ENCODE measurements around the gene CDKAL1.

The CDKAL1 gene

DNA sequence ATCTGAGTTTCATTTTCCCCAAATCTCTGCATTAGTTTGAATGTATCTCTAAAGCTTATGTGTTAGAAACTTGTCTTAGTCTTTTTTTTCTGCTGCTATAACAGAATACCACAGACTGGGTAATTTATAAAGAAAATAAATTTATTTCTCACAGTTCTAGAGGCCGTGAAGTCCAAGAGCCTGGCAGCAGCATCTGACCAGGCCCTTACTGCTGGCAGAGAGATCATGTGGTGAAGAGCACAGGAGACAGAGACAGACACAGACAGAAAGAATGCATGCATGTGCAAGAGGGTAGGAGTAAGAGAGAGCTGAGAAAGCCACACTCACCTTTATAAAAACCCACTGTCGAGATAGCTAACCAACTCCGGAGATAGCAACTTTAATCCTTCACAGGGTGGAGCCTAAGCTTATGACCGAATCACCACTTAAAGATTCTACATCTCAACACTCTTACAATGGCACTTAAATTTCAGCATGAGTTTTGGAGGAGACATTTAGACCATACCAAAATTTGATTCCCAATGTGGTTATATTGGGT, 646.6 kb downstream of the CDKAL1 start:
- H3K9me3 ChIP-seq (ENCODE audit: control insufficient read depth, low read length), result no peaks in the 10 kb centered on the region
- 67 to 80% methylated on average over 2 to 4 of the region's 4 CpGs for WGBS, 2 experiments (ENCODE audit: insufficient coverage in 2 of 2)
- no peaks in the 10 kb centered on the region for H3K4me1 ChIP-seq (ENCODE audit: control insufficient read depth, insufficient read depth, low read length, poor library complexity, severe bottlenecking)

DNA sequence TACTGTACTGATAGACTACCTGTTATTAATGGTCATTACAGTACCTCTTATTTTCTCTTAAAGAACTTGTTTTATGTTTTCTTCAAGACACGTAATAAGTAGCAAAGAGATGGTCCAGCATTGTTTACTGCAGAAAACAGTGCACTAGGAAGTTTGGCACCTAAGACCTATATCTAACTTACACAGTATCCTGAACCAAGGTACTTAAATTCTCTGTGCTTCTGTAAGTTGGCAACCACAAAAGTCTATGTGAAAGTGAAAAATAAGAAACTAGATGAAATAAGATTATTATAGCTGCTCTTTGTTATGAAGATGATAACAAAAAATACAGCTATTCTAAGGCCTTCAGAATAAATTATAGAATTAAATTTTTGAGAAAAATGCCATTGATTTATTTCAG, 647.6 kb downstream of the CDKAL1 start:
- no CpG with 5 or more reads among the region's 1 CpG for WGBS, 2 experiments (ENCODE audit: insufficient coverage in 2 of 2)
- no peak overlapping the region for H3K4me3 ChIP-seq (ENCODE audit: extremely low read depth, insufficient read depth, low read length, poor library complexity, severe bottlenecking)

More for the DNA sequence above, 646.6 kb downstream of the CDKAL1 start:
- Histone ChIP-seq H3K4me3 (ENCODE audit: extremely low read depth, insufficient read depth, low read length, poor library complexity, severe bottlenecking) (no peak overlapping the region), H3K36me3 (ENCODE audit: control insufficient read depth, insufficient read depth, low read length) (no peaks in the 10 kb centered on the region), H3K27ac (ENCODE audit: low read depth, low read length, severe bottlenecking) (no peak overlapping the region)

DNA sequence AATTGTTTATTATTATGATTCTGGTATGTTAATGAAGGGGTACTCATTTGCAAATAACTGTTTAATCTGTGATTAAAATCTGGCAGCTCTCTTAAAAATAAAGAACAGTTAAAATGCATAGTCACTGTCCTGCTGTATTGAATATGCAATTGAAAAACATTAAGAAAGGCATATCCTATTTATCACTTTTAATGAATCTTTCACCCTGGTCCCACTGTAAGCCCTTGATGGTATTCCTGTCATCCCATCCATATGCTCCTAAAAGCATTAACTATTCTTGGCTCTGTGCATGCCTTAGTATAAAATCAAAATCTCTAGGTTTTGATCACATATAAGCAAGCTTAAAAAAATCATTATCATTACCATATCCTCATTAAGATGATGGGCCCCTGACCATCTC, 648.3 kb downstream of the CDKAL1 start:
- Histone ChIP-seq H3K4me1 (ENCODE audit: control insufficient read depth, insufficient read depth, low read length, poor library complexity, severe bottlenecking) (no peaks in the 10 kb centered on the region), H3K36me3 (ENCODE audit: control insufficient read depth, insufficient read depth, low read length) (no peaks in the 10 kb centered on the region), H3K9me3 (ENCODE audit: control insufficient read depth, low read length) (no peaks in the 10 kb centered on the region), H3K27ac (ENCODE audit: low read depth, low read length, severe bottlenecking) (no peak overlapping the region), H3K4me3 (ENCODE audit: extremely low read depth, insufficient read depth, low read length, poor library complexity, severe bottlenecking) (no peak overlapping the region)

More for the DNA sequence above, 647.6 kb downstream of the CDKAL1 start:
- no peaks in the 10 kb centered on the region for H3K9me3 ChIP-seq (ENCODE audit: control insufficient read depth, low read length)
- no peaks in the 10 kb centered on the region for H3K4me1 ChIP-seq (ENCODE audit: control insufficient read depth, insufficient read depth, low read length, poor library complexity, severe bottlenecking)
- no peaks in the 10 kb centered on the region for H3K36me3 ChIP-seq (ENCODE audit: control insufficient read depth, insufficient read depth, low read length)
- H3K27ac ChIP-seq (ENCODE audit: low read depth, low read length, severe bottlenecking), result no peak overlapping the region

DNA sequence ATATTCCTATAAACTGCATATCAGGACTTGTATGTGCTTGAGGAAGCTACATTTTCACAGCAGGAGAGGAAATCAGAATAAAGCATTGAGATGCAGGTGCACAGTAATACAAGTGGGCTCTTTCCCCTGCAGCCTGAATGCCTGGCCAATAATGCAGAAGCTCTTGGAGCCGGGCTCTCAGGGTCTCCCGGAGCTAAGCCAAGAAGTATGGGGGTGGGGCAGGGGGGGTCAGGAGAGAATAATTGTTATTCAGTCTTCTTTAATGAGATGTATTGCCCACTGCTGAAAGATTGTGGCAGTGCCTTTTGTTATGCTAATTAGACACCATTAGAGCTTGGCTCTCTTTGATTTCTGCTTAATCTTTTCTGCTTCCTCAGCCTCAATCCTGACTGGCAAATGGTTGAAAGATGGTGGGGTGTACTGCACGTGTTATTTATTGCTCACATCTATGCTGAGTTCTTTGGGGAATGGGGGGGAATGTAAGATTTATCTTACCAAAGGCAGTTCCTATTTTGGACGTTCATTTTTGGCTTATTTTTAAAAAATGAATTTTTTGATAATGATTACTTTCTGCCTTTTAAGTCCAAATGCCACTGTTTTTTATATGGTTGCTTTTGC, 651.7 kb downstream of the CDKAL1 start:
- no peaks in the 10 kb centered on the region for H3K9me3 ChIP-seq (ENCODE audit: control insufficient read depth, low read length)
- H3K4me3 ChIP-seq (ENCODE audit: extremely low read depth, insufficient read depth, low read length, poor library complexity, severe bottlenecking), result no peak overlapping the region
- H3K4me1 ChIP-seq (ENCODE audit: control insufficient read depth, insufficient read depth, low read length, poor library complexity, severe bottlenecking), result no peaks in the 10 kb centered on the region
- H3K36me3 ChIP-seq (ENCODE audit: control insufficient read depth, insufficient read depth, low read length), result no peaks in the 10 kb centered on the region
- H3K27ac ChIP-seq (ENCODE audit: low read depth, low read length, severe bottlenecking), result no peak overlapping the region
- WGBS, 2 experiments (ENCODE audit: insufficient coverage in 2 of 2), result 11% methylated on average over 2 of the region's 4 CpGs; no CpG with 5 or more reads in 1 of the 2 experiments

DNA sequence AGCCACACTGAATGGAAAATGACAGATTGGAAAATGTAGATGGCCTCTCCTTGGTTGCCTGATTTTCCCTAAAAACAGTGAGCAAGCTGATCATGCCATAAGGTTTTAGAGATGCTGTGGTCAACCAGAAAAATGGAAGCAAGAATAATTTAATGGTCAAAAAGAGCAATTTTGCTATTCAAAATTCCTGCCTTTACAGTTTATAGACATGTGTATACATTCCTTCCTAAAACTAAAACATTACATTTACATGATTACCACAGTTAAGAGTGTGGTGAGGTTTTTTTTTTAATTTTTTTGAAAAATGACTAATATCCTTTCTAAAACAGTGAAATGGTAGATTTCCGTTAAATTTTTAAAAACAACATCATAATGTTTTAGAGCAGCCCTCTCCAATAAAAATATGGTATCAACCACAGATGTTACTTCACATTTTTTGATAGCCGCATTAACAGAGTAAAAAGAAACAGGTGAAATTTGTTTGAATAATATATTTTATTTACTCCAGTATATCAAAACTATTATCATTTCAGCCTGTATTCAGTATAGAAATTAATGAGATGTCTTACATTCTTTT, 652.3 kb downstream of the CDKAL1 start:
- no peak overlapping the region for H3K27ac ChIP-seq (ENCODE audit: low read depth, low read length, severe bottlenecking)
- no peaks in the 10 kb centered on the region for H3K4me1 ChIP-seq (ENCODE audit: control insufficient read depth, insufficient read depth, low read length, poor library complexity, severe bottlenecking)
- no peak overlapping the region for H3K4me3 ChIP-seq (ENCODE audit: extremely low read depth, insufficient read depth, low read length, poor library complexity, severe bottlenecking)
- no peaks in the 10 kb centered on the region for H3K36me3 ChIP-seq (ENCODE audit: control insufficient read depth, insufficient read depth, low read length)
- no peaks in the 10 kb centered on the region for H3K9me3 ChIP-seq (ENCODE audit: control insufficient read depth, low read length)
- WGBS, 2 experiments (ENCODE audit: insufficient coverage in 2 of 2), result no CpG with 5 or more reads among the region's 2 CpGs

DNA sequence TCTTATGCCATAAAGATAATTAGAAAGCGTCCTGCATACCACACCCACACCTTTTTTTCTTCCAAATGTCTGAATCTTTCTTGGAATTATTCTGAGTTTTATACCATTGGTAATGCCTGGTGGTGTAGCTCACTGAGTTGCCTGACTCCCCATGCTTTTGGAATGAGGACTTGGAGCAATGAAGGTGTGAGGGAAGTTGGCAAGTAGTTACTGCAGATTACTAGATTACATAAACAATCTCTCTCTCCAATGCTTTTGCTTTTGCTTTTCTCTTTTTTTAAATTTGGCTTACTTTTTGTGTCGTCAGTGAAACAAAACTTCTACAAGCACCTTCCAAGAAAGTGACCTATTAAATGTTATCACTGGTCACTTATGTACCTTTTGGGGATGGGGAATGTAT, 653.2 kb downstream of the CDKAL1 start:
- Histone ChIP-seq H3K4me3 (ENCODE audit: extremely low read depth, insufficient read depth, low read length, poor library complexity, severe bottlenecking) (no peak overlapping the region), H3K36me3 (ENCODE audit: control insufficient read depth, insufficient read depth, low read length) (no peaks in the 10 kb centered on the region), H3K4me1 (ENCODE audit: control insufficient read depth, insufficient read depth, low read length, poor library complexity, severe bottlenecking) (no peaks in the 10 kb centered on the region), H3K27ac (ENCODE audit: low read depth, low read length, severe bottlenecking) (no peak overlapping the region), H3K9me3 (ENCODE audit: control insufficient read depth, low read length) (no peaks in the 10 kb centered on the region)
- no CpG with 5 or more reads among the region's 2 CpGs for WGBS, 2 experiments (ENCODE audit: insufficient coverage in 2 of 2)

DNA sequence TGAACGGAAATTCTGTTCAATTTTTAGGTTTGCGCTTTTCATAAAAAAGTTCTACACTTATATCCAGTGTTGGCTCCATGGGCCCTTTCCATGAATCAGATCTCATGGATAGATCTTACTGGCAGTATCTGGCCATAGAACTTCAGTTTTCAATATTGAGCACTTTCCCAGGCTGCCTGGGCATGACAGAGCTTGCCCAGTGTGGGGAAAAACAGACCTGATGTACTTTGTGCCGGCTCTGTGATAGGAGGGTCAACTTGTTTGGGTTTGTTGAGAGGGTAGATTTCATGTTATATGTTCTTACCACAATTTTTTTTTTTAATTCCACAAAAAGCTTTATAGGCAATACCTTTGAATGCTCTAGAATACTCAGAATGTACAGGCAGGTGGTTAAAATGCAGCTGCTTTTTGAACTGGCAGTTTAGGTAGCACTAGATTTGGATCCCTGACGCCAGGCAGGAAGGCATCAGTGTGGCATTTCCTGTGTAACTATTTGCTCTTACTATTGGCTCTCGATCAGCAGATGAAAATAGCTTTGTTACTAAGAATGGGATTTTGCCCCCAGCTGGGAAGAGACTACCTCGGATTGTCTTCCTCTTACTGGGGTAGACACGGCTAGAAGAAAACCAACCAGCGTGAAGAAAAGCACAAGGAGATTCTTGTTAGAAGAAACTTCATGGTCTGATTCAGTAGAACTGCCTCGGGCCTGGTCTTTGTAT, 654.4 kb downstream of the CDKAL1 start:
- H3K27ac ChIP-seq (ENCODE audit: low read depth, low read length, severe bottlenecking), result peak overlapping the region; percentile 57
- no peaks in the 10 kb centered on the region for H3K4me1 ChIP-seq (ENCODE audit: control insufficient read depth, insufficient read depth, low read length, poor library complexity, severe bottlenecking)
- no peaks in the 10 kb centered on the region for H3K36me3 ChIP-seq (ENCODE audit: control insufficient read depth, insufficient read depth, low read length)

DNA sequence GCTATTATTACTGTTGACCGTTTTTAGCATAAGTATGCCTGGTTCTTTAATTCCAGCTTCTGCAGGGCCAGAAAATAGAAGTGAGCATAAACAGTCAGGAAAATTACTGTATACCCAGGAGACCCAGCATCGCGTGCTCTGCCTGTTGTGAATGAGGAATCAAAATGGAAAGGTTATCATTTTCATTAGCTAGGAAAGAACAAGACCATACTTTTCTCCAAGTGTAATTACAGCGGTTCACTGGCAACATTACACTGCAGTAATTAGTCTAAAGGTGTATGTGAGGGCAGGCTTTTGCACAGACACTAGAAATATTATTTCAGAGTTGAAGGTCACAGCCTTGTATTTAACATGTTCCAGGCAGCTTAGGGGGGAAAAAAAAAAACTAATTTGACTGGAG, 655.5 kb downstream of the CDKAL1 start:
- WGBS, 2 experiments (ENCODE audit: insufficient coverage in 2 of 2), result 100% methylated on average over 1 of the region's 4 CpGs; no CpG with 5 or more reads in 1 of the 2 experiments
- Histone ChIP-seq H3K4me1 (ENCODE audit: control insufficient read depth, insufficient read depth, low read length, poor library complexity, severe bottlenecking) (no peaks in the 10 kb centered on the region), H3K27ac (ENCODE audit: low read depth, low read length, severe bottlenecking) (no peak overlapping the region), H3K36me3 (ENCODE audit: control insufficient read depth, insufficient read depth, low read length) (no peaks in the 10 kb centered on the region), H3K4me3 (ENCODE audit: extremely low read depth, insufficient read depth, low read length, poor library complexity, severe bottlenecking) (no peak overlapping the region), H3K9me3 (ENCODE audit: control insufficient read depth, low read length) (peaks cover 5% of the 10 kb centered on the region)

More for the DNA sequence above, 654.4 kb downstream of the CDKAL1 start:
- H3K4me3 ChIP-seq (ENCODE audit: extremely low read depth, insufficient read depth, low read length, poor library complexity, severe bottlenecking), result no peak overlapping the region
- peaks cover 4% of the 10 kb centered on the region for H3K9me3 ChIP-seq (ENCODE audit: control insufficient read depth, low read length)
- WGBS, 2 experiments (ENCODE audit: insufficient coverage in 2 of 2), result 68 to 70% methylated on average over 5 to 8 of the region's 9 CpGs

DNA sequence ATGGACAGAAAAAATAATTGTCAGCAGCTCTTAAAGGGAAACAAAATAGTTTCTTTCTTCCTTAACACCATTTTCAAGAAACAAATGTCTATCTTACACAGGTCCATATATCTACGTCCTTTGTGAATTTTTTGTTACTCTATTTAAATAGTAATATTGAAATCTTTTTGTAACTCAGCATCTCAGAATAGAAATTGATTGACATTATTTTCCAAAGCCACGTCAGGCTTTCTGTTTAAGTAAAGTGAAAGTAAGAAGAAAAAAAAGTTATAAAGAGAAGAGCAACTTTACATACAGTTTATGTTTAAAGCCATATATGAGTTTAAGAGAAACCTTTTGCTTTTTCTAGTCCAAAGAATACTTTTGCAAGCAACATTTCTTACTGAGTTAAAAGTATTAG, 656.4 kb downstream of the CDKAL1 start:
- no peaks in the 10 kb centered on the region for H3K36me3 ChIP-seq (ENCODE audit: control insufficient read depth, insufficient read depth, low read length)
- no CpG with 5 or more reads among the region's 2 CpGs for WGBS, 2 experiments (ENCODE audit: insufficient coverage in 2 of 2)
- H3K27ac ChIP-seq (ENCODE audit: low read depth, low read length, severe bottlenecking), result no peak overlapping the region
- no peak overlapping the region for H3K4me3 ChIP-seq (ENCODE audit: extremely low read depth, insufficient read depth, low read length, poor library complexity, severe bottlenecking)
- no peaks in the 10 kb centered on the region for H3K4me1 ChIP-seq (ENCODE audit: control insufficient read depth, insufficient read depth, low read length, poor library complexity, severe bottlenecking)
- peaks cover 5% of the 10 kb centered on the region for H3K9me3 ChIP-seq (ENCODE audit: control insufficient read depth, low read length)

DNA sequence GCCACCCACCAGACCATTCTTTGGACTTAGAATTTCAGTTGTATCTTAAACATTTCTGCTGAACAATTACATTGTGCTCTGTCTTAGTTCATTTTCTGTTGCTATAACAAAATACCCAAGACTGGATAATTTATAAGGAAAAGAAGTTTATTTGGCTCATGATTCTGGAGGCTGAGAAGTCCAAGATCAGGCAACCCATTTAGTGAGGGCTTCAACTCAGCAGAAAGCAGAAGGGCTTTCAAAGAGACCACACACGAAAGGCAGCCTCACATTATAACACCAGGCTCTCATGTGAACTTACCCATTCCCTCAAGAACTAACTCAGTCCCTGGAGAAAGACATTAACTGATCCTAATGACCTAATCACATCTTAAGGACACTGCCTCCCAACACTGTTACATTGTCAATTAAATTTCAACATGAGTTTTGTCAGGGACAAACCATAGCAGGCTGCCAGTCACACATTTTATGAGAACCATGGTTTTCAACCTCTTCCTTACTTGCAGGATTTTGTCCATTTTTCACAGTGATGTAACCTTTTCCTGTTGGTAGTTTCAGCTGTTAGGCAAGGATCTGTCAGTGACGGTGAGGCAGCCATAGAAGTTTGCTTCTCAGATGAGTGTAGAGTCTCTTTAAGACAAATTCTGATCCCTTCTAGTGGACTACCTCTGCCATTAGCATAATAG, 659.7 kb downstream of the CDKAL1 start:
- H3K9me3 ChIP-seq (ENCODE audit: control insufficient read depth, low read length), result peaks cover 5% of the 10 kb centered on the region
- no peaks in the 10 kb centered on the region for H3K36me3 ChIP-seq (ENCODE audit: control insufficient read depth, insufficient read depth, low read length)
- H3K4me3 ChIP-seq (ENCODE audit: extremely low read depth, insufficient read depth, low read length, poor library complexity, severe bottlenecking), result no peak overlapping the region
- 100% methylated on average over 1 of the region's 2 CpGs; no CpG with 5 or more reads in 1 of the 2 experiments for WGBS, 2 experiments (ENCODE audit: insufficient coverage in 2 of 2)
- peaks cover 3% of the 10 kb centered on the region for H3K4me1 ChIP-seq (ENCODE audit: control insufficient read depth, insufficient read depth, low read length, poor library complexity, severe bottlenecking)
- H3K27ac ChIP-seq (ENCODE audit: low read depth, low read length, severe bottlenecking), result no peak overlapping the region
